GM18517 (cell line): ENCODE data around the gene RIMOC1.

Source experiments
- ATAC-seq: cut with Tn5 transposase; IDR thresholded peaks from one replicate; pipeline ENCODE4 v1.9.1; 2021; ENCODE audit warnings: mild to moderate bottlenecking, moderate library complexity; ENCODE audit not compliant: unreplicated experiment

RIMOC1 gene

GRCh38 chr5:41903892-41904799 is at the start of gene RIMOC1:
TSS of gene RIMOC1 (plus strand) at chr5:41904344. CDS start at chr5:41904368, 24 bp downstream.
- ATAC-seq: peak; percentile 98

GRCh38 chr5:41856644-41857491 is 47.3 kb upstream of the RIMOC1 start:
- ATAC-seq: peak; percentile 90

- ATAC-seq: no peak
These were observed 46.2 kb upstream of the RIMOC1 start for GRCh38 chr5:41857989-41858388.

- ATAC-seq: no peak
These were observed 45.3 kb upstream of the RIMOC1 start for GRCh38 chr5:41858890-41859289.

GRCh38 chr5:41863871-41864486 is 40.2 kb upstream of the RIMOC1 start:
- ATAC-seq: peak; percentile 54

- ATAC-seq: no peak
These were observed 34.9 kb upstream of the RIMOC1 start for GRCh38 chr5:41869151-41869723.

- ATAC-seq: peak; percentile 91
These were observed 34.2 kb upstream of the RIMOC1 start, which contains the start of gene OXCT1 for GRCh38 chr5:41869724-41870626. TSS of gene OXCT1 (minus strand) at chr5:41870425. CDS start at chr5:41870358, 67 bp downstream.

GRCh38 chr5:41870627-41871048 is 33.5 kb upstream of the RIMOC1 start:
- ATAC-seq: no peak

- no peak for ATAC-seq
These were observed 32.3 kb upstream of the RIMOC1 start for GRCh38 chr5:41871852-41872251.

GRCh38 chr5:41874512-41875060 is 29.6 kb upstream of the RIMOC1 start:
- no peak for ATAC-seq

- peak; percentile 31 for ATAC-seq
These were observed 29.0 kb upstream of the RIMOC1 start for GRCh38 chr5:41875121-41875520.

- no peak for ATAC-seq
These were observed 27.5 kb upstream of the RIMOC1 start for GRCh38 chr5:41876678-41877077.

GRCh38 chr5:41877408-41877807 is 26.7 kb upstream of the RIMOC1 start:
- ATAC-seq: no peak

- ATAC-seq: peak; percentile 24
These were observed 26.0 kb upstream of the RIMOC1 start for GRCh38 chr5:41878173-41878572.

GRCh38 chr5:41878643-41879478 is 25.3 kb upstream of the RIMOC1 start:
- ATAC-seq: peak; percentile 50

GRCh38 chr5:41882765-41883164 is 21.4 kb upstream of the RIMOC1 start:
- no peak for ATAC-seq

- ATAC-seq: no peak
These were observed 20.9 kb upstream of the RIMOC1 start for GRCh38 chr5:41883243-41883642.

GRCh38 chr5:41883936-41884335 is 20.2 kb upstream of the RIMOC1 start:
- ATAC-seq: no peak

- no peak for ATAC-seq
These were observed 18.9 kb upstream of the RIMOC1 start for GRCh38 chr5:41885286-41885685.
